ENCODE data around the gene GOLGA6L26.
"Not testable (repeated sequence)": the region's sequence is repeated elsewhere in the genome, so short reads cannot be mapped to it uniquely, and the experiment has no call there.

Gene GOLGA6L26, protein sequence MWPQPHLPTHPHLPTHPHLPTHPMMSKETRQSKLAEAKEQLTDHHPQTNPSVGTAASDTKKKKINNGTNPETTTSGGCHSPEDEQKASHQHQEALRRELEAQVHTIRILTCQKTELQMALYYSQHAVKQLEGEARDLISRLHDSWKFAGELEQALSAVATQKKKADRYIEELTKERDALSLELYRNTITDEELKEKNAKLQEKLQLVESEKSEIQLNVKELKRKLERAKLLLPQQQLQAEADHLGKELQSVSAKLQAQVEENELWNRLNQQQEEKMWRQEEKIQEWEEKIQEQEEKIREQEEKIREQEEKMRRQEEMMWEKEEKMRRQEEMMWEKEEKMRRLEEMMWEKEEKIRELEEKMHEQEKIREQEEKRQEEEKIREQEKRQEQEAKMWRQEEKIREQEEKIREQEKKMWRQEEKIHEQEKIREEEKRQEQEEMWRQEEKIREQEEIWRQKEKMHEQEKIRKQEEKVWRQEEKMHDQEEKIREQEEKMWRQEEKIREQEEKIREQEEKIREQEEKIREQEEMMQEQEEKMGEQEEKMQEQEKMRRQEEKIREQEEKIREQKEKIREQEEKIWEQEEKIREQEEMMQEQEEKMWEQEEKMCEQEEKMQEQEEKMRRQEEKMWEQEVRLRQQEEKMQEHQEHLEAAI

GRCh38 chr15:23334096-23334495 is at the start of gene GOLGA6L26:
TSS of gene GOLGA6L26 (minus strand) at chr15:23334196. CDS start at chr15:23334135, 61 bp downstream.
- not testable (repeated sequence) for DNase-seq

GRCh38 chr15:23381192-23381591 is 47.2 kb upstream of the GOLGA6L26 start:
- not testable (repeated sequence) for DNase-seq

GRCh38 chr15:23380700-23381099 is 46.7 kb upstream of the GOLGA6L26 start:
- not testable (repeated sequence) for DNase-seq

- not testable (repeated sequence) for DNase-seq
Observed at GRCh38 chr15:23378946-23379345, 45.0 kb upstream of the GOLGA6L26 start.

GRCh38 chr15:23374226-23374625 is 40.2 kb upstream of the GOLGA6L26 start:
- not testable (repeated sequence) for DNase-seq

GRCh38 chr15:23372891-23373600 is 39.0 kb upstream of the GOLGA6L26 start:
- not testable (repeated sequence) for DNase-seq

DNA sequence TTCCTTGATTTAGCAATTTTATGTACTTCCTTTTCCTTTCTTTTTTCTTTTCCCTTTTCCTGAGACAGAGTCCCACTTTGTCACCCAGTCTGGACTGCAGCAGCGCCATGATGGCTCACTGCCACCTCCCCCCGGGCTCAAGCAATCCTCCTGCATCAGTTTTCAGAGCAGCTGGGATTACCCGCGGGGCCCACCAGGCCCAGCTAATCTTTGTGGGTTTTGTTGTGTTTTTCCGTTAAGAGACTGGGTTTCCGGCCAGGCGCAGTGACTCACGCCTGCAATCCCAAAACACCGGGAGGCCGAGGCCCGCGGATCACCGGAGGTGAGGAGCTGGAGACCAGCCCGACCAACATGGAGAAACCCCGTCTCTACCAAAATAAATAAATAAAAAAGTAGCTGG is 38.3 kb upstream of the GOLGA6L26 start:
- no peak for DNase-seq

DNA sequence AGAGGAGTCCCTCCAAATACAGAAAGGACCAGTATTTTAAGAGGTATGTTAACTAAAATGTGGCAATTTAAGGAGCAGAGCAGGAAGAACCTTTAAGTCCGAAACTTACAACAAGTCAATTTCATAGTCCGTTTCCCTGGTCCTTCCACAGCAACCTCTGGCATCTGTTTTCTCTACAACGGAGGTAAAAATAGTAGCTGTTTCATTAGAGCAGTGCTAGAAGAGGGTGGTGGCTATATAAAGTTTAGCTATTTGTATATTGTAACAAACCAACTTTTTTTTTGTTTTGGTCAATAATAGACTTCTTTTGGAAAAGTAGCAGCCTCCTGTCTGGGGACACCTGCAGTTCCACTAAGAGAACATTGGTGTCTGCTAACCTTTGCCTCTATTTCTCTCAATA is 37.9 kb upstream of the GOLGA6L26 start:
- DNase-seq, result not testable (repeated sequence)

- DNase-seq, result not testable (repeated sequence)
Observed at GRCh38 chr15:23371134-23371533, 37.1 kb upstream of the GOLGA6L26 start.

- no peak for DNase-seq
Observed at GRCh38 chr15:23370578-23370977, 36.6 kb upstream of the GOLGA6L26 start.

- not testable (repeated sequence) for DNase-seq
Observed at GRCh38 chr15:23364261-23364660, 30.3 kb upstream of the GOLGA6L26 start.

GRCh38 chr15:23362622-23363021 is 28.6 kb upstream of the GOLGA6L26 start:
- not testable (repeated sequence) for DNase-seq

DNA sequence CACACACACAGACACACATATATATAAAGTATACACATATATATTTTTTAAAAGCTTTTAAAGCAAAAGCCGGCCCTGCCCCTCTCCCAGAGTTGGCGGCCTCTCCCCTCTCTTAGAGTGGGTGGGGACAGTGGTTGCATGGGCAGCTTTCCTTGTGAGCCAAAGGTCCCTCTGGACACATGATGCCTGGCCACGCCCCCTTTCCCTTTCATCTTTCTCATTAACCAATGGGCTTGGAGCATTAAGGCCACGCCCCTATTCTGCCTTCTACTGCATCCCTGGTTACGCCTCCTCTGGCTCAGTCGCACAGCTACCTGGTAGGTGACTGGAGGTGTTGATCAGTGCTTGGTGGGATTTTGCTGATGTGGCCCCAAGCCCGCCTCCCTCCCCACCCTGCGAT is 20.5 kb upstream of the GOLGA6L26 start, which contains the start of gene GOLGA8S:
GOLGA8S (plus strand) TSS at position 301 of the 400 bp plus-strand sequence; CDS start at position 363, 62 bp downstream.
- DNase-seq, result not testable (repeated sequence)

DNA sequence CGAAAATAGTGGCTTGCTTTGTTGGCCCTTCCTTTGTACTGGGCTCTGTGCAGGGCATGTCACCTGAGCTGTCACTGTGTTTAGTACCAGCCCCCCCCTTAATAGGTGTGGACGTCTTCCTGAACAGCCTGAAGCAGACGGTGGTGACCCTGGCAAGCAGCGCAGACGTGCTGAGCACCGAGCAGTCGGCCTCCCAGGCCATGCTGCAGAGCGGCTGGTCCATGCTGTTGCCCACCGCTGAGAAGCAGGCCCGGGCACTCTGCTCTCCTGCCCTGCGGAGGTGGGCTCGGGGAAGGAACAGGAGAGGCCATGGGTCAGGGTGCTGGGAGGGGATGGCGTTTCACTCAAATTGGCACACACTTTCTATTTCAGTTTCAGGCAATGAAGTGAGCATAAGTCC is 22.8 kb downstream of the GOLGA6L26 start:
- DNase-seq, result not testable (repeated sequence)

DNA sequence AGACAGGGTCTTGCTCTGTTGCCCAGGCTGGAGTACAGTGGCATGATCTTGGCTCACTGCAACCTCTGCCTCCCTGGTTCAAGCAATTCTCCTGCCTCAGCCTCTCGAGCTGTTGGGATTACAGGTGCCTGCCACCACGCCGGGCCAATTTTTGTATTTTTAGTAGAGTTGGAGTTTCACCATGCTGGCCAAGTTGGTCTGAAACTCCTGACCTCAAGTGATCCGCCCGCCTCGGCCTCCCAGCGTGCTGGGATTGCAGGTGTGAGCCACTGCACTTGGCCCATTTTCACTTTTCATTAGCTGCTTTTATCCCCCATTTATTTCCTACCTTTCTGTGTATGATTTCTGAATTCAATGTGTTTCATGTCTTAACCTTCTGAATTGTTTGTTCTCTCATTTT is 28.1 kb downstream of the GOLGA6L26 start:
- DNase-seq, result not testable (repeated sequence)

DNA sequence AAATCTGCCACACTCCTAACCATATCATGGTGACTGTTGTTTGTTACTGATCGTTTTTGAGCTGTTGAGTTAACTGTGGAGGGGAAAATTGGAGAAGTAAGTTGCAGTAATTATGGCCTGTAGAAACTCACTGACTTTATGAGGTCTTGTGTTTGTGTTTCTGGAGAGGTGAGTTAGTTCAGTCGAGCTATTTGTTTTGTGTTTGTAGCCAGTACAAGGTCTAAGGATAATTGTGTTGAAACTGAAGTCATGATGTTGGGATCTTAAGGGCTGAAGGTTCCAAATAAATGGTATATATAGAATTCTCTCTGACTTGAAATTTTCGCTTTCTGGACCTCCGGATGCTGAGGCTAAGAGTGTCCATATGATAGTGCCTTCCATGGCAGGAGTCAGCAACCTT is 29.2 kb downstream of the GOLGA6L26 start:
- DNase-seq, result not testable (repeated sequence)

DNA sequence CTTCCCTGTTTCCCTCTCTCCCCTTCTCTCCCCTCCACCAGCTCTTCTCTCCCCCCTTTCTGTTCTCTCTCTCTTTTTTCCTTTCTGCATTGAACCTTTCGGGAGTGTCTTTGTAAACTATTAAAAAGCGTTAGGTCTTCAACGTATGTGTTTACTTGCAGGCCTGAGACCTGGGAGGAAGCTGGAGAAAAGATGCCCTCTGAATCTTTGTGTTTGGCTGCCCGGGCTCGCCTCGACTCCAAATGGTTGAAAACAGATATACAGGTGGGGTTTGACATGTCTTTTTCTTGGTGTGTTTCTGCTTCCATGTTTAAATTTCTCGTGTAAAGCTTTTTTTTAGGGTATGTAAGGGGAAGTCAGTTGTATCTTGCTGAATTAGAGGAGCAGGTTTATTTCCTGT is 29.7 kb downstream of the GOLGA6L26 start:
- DNase-seq, result not testable (repeated sequence)

GRCh38 chr15:23303654-23304053 is 30.3 kb downstream of the GOLGA6L26 start:
- DNase-seq, result not testable (repeated sequence)

GRCh38 chr15:23303246-23303645 is 30.8 kb downstream of the GOLGA6L26 start:
- DNase-seq, result not testable (repeated sequence)

Data from GOT3 (cell line).